Measurements from ENCODE around the gene FYN. TPM values are rescaled to one million over a fixed set of nuclear protein-coding genes. Genes with fewer than 3 reads are reported as not detected.

Gene FYN
- total RNA-seq, 1 experiment from 2014 or later = 249 TPM

DNA sequence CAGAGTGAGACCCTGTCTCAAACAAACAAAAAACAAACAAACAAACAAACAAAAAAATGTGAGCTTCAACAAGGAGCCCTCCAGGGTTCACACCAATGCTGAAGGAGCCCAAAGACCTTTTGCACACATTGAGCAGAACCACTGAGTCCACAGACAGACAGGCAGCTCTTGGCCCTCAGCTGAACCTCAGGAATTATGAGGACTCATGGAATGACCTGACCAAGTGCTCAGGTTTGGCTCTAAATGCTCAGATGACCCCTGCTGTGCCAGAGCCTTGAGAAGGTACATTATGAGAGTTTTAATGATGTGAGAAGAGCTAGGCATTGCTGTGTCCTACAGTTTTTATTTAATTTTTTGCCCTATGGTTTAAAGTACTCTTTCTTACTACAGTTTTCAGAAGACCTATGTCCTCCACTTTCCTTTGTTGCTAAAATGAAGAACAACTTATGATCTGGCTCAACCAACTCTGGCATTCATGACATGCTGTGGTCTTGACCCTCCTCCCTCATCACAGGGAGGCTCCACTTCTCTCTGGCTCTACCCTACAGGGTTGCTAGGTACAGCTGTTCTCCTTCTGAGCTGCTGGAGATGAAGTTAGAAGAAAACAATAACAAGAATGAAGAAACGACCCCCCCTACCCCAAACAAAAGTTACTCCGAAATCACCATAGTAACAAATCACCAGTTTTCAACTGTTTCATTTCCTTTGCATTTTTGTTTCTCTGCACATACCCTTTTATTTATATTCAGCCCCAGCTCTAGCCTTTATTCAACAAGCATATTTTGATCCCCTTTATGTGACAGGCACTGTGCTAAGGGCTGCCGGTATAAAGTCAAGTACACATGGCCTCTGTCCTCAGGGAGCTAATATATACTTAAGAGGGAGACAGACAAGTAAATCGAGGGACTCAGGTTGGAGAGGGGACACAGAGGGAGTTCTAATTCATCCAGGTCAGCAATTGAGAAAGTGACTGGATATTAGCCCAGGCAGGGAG lies 138.9 kb downstream of the FYN start:
- no peak overlapping the region for H2AFZ ChIP-seq (ENCODE audit: low read length)
- no peak overlapping the region for H3K9ac ChIP-seq (ENCODE audit: low read length)
- H3K4me1 ChIP-seq (ENCODE audit: low read length) = peaks cover 76% of the 10 kb centered on the region
- no peak overlapping the region for H3K4me3 ChIP-seq (ENCODE audit: low read length)
- no peaks in the 10 kb centered on the region for H3K9me2 ChIP-seq (replicated peaks; ENCODE audit: insufficient read depth, low read length)
- peak overlapping the region; percentile 87 for H3K27ac ChIP-seq (ENCODE audit: low read length)
- peaks cover 32% of the 10 kb centered on the region for H3K36me3 ChIP-seq (ENCODE audit: insufficient read depth, low read length)
- peaks cover 10% of the 10 kb centered on the region; the same call in 1 of the 2 replicates for H3K9me3 ChIP-seq (ENCODE audit: low read length)
- H3K4me2 ChIP-seq (ENCODE audit: low read depth, low read length, poor library complexity, severe bottlenecking) = peak overlapping the region; percentile 48
- no peaks in the 10 kb centered on the region for H4K20me1 ChIP-seq (ENCODE audit: insufficient read depth, low read depth, low read length)
- DNase-seq = no peak
- peaks cover 92% of the 10 kb centered on the region for H3K79me2 ChIP-seq (ENCODE audit: low read length)
- no peaks in the 10 kb centered on the region for H3K27me3 ChIP-seq (ENCODE audit: low read length)

DNA sequence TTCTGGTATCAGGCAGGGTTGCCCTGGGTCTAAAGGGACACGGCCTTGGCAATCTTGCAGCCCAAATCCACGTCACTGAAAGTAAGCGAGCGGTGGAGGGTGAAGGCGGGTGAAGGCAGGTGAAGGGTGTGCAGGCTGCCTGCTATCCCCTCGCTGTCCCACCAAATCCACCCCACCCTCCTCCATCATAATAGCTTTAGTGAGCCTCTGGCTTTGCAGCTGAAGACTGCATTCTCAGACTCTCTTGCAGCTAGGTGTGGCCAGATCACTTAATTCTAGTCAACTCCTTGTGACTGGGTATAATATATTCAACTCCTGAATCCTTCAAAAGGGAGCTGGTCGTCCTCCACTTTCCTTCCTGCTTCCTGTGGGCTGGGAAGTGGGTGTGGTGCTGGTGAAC lies 140.9 kb downstream of the FYN start:
- Histone ChIP-seq H3K27ac (ENCODE audit: low read length) (peak overlapping the region; percentile 80), H3K79me2 (ENCODE audit: low read length) (peaks cover 82% of the 10 kb centered on the region), H4K20me1 (ENCODE audit: insufficient read depth, low read depth, low read length) (no peaks in the 10 kb centered on the region), H3K36me3 (ENCODE audit: insufficient read depth, low read length) (peaks cover 32% of the 10 kb centered on the region), H3K9ac (ENCODE audit: low read length) (no peak overlapping the region), H3K4me1 (ENCODE audit: low read length) (peaks cover 72% of the 10 kb centered on the region), H2AFZ (ENCODE audit: low read length) (no peak overlapping the region), H3K9me2 (replicated peaks; ENCODE audit: insufficient read depth, low read length) (no peaks in the 10 kb centered on the region), H3K9me3 (ENCODE audit: low read length) (peaks cover 10% of the 10 kb centered on the region; the same call in 1 of the 2 replicates), H3K4me3 (ENCODE audit: low read length) (peak overlapping the region; percentile 2; the same call in 1 of the 2 replicates), H3K4me2 (ENCODE audit: low read depth, low read length, poor library complexity, severe bottlenecking) (peak overlapping the region; percentile 48), H3K27me3 (ENCODE audit: low read length) (no peaks in the 10 kb centered on the region)
- no peak for DNase-seq

DNA sequence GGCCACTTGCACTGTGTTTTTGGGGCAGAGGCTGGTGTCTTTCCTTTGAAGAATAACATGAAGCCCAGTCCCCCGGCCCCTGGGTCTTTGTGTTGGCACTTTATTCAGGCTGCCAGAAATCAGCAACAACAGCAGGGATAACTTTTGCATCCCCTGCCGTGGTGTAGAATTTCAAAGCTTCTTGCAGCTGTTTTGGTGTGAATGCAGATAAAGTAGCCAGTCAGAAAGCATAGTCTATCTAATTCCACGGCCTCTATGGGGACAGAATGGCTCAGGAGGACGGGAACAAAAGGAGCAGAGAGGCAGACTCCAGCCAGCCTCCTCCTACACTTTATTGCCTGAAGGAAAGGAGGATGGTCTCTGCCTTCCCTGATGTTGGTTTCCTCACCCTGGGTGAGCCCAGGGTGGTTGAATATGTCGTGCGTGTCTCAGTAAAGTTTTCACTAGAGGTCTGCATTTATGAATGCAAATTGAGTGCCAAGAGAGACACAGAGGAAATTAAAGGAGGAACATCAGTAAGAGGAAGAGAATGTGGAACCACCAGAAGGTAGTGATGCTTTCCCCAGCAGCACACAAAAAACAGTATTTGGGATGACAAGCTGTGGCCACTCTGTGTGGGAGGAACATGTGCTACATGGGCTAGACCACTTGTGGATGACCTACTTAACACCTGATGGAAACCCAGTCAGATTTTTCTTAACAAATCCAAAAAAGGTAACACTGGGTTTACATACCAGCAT lies 141.6 kb downstream of the FYN start:
- no peaks in the 10 kb centered on the region for H3K9me2 ChIP-seq (replicated peaks; ENCODE audit: insufficient read depth, low read length)
- H3K27me3 ChIP-seq (ENCODE audit: low read length) = no peaks in the 10 kb centered on the region
- no peaks in the 10 kb centered on the region for H4K20me1 ChIP-seq (ENCODE audit: insufficient read depth, low read depth, low read length)
- no peak overlapping the region for H2AFZ ChIP-seq (ENCODE audit: low read length)
- peaks cover 72% of the 10 kb centered on the region for H3K4me1 ChIP-seq (ENCODE audit: low read length)
- peaks cover 32% of the 10 kb centered on the region for H3K36me3 ChIP-seq (ENCODE audit: insufficient read depth, low read length)
- peak overlapping the region; percentile 31 for H3K9ac ChIP-seq (ENCODE audit: low read length)
- H3K79me2 ChIP-seq (ENCODE audit: low read length) = peaks cover 82% of the 10 kb centered on the region
- peak overlapping the region; percentile 2; the same call in 1 of the 2 replicates for H3K4me3 ChIP-seq (ENCODE audit: low read length)
- peaks cover 10% of the 10 kb centered on the region; the same call in 1 of the 2 replicates for H3K9me3 ChIP-seq (ENCODE audit: low read length)
- DNase-seq = peak; percentile 73
- peak overlapping the region; percentile 48 for H3K4me2 ChIP-seq (ENCODE audit: low read depth, low read length, poor library complexity, severe bottlenecking)
- peak overlapping the region; percentile 80 for H3K27ac ChIP-seq (ENCODE audit: low read length)

DNA sequence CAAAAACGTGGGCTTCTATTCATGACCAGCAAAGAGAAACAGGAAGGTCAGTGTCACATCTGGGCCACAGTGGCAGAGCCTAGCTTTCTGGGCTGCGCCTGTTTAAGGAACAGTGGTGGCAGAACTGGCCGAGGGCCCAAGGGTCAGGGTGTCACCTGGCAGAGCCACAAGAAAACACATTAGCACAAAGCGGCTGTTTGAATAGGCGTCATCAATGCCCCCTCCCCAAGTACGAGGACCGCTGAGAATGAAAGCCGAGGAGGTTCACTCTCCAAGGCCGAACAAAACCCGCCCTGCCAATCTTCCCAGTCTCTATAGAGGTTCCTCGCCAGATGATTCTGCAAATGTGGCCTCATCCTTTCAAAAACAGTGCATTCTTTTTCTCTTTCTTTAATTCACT lies 142.4 kb downstream of the FYN start:
- Histone ChIP-seq H3K4me2 (ENCODE audit: low read depth, low read length, poor library complexity, severe bottlenecking) (peak overlapping the region; percentile 48), H2AFZ (ENCODE audit: low read length) (no peak overlapping the region), H3K4me3 (ENCODE audit: low read length) (no peak overlapping the region), H3K9ac (ENCODE audit: low read length) (0 out of 2 replicates have a peak overlapping the region, but pooled peaks have one; percentile 31), H3K36me3 (ENCODE audit: insufficient read depth, low read length) (peaks cover 32% of the 10 kb centered on the region), H3K9me2 (replicated peaks; ENCODE audit: insufficient read depth, low read length) (no peaks in the 10 kb centered on the region), H4K20me1 (ENCODE audit: insufficient read depth, low read depth, low read length) (no peaks in the 10 kb centered on the region), H3K9me3 (ENCODE audit: low read length) (peaks cover 10% of the 10 kb centered on the region; the same call in 1 of the 2 replicates), H3K27me3 (ENCODE audit: low read length) (no peaks in the 10 kb centered on the region), H3K79me2 (ENCODE audit: low read length) (peaks cover 82% of the 10 kb centered on the region), H3K27ac (ENCODE audit: low read length) (peak overlapping the region; percentile 80), H3K4me1 (ENCODE audit: low read length) (peaks cover 72% of the 10 kb centered on the region)
- no peak for DNase-seq

DNA sequence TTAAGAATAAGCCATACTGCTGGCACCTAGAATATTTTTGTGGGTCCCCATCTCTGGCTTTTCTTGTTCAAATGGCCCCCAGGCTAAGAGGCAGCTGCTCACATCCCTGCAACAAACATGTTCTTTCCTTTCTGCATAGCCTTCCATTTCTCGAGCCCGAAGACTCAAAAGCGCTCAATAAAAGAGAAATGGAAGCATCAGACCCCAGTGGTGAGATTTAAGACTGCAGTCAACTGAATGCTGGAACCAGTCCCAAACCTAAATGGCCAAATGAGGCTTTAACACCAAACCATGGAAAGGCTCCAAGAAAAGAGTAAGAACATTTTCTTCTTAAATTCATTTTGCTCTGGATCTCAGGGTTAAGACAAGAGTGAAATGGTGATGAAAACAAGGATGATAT lies 145.4 kb downstream of the FYN start:
- H4K20me1 ChIP-seq (ENCODE audit: insufficient read depth, low read depth, low read length) = no peaks in the 10 kb centered on the region

DNA sequence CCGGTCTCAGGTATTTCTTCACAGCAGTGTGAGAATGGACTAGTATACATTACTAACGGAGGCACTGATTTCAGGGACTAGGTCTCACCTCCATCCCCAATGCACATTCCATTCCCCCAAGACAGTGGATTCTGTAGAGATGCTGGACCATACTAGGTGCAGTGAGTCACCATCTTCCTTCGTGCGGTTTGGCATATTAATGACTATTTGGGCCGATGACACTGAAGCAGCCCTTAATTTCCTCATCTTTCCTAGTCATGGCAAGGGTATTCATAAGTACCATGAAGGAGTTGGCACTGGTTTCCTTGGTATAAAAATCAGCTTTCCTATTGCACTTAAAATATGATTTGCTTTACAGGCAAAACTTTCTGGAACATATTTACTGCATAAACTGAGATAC lies 146.2 kb downstream of the FYN start:
- no peaks in the 10 kb centered on the region for H3K36me3 ChIP-seq (ENCODE audit: insufficient read depth, low read length)
- no peaks in the 10 kb centered on the region for H4K20me1 ChIP-seq (ENCODE audit: insufficient read depth, low read depth, low read length)
- peaks cover 91% of the 10 kb centered on the region for H3K4me1 ChIP-seq (ENCODE audit: low read length)
- peaks cover 75% of the 10 kb centered on the region for H3K79me2 ChIP-seq (ENCODE audit: low read length)
- H2AFZ ChIP-seq (ENCODE audit: low read length) = no peak overlapping the region
- H3K9ac ChIP-seq (ENCODE audit: low read length) = no peak overlapping the region
- no peak for DNase-seq
- H3K9me2 ChIP-seq (replicated peaks; ENCODE audit: insufficient read depth, low read length) = no peaks in the 10 kb centered on the region
- peak overlapping the region; percentile 96 for H3K27ac ChIP-seq (ENCODE audit: low read length)
- H3K4me2 ChIP-seq (ENCODE audit: low read depth, low read length, poor library complexity, severe bottlenecking) = peak overlapping the region; percentile 24
- H3K9me3 ChIP-seq (ENCODE audit: low read length) = no peaks in the 10 kb centered on the region
- no peaks in the 10 kb centered on the region for H3K27me3 ChIP-seq (ENCODE audit: low read length)
- H3K4me3 ChIP-seq (ENCODE audit: low read length) = no peak overlapping the region

More for the DNA sequence above, 145.4 kb downstream of the FYN start:
- peaks cover 88% of the 10 kb centered on the region for H3K4me1 ChIP-seq (ENCODE audit: low read length)
- H3K4me3 ChIP-seq (ENCODE audit: low read length) = no peak overlapping the region
- no peak overlapping the region for H2AFZ ChIP-seq (ENCODE audit: low read length)
- peaks cover 4% of the 10 kb centered on the region; the same call in 1 of the 2 replicates for H3K36me3 ChIP-seq (ENCODE audit: insufficient read depth, low read length)
- no peaks in the 10 kb centered on the region for H3K9me2 ChIP-seq (replicated peaks; ENCODE audit: insufficient read depth, low read length)
- H3K27me3 ChIP-seq (ENCODE audit: low read length) = no peaks in the 10 kb centered on the region
- H3K79me2 ChIP-seq (ENCODE audit: low read length) = peaks cover 71% of the 10 kb centered on the region
- H3K9ac ChIP-seq (ENCODE audit: low read length) = no peak overlapping the region
- DNase-seq = peak; percentile 81
- H3K9me3 ChIP-seq (ENCODE audit: low read length) = peaks cover 2% of the 10 kb centered on the region; the same call in 1 of the 2 replicates
- peak overlapping the region; percentile 96 for H3K27ac ChIP-seq (ENCODE audit: low read length)
- H3K4me2 ChIP-seq (ENCODE audit: low read depth, low read length, poor library complexity, severe bottlenecking) = peak overlapping the region; percentile 24

DNA sequence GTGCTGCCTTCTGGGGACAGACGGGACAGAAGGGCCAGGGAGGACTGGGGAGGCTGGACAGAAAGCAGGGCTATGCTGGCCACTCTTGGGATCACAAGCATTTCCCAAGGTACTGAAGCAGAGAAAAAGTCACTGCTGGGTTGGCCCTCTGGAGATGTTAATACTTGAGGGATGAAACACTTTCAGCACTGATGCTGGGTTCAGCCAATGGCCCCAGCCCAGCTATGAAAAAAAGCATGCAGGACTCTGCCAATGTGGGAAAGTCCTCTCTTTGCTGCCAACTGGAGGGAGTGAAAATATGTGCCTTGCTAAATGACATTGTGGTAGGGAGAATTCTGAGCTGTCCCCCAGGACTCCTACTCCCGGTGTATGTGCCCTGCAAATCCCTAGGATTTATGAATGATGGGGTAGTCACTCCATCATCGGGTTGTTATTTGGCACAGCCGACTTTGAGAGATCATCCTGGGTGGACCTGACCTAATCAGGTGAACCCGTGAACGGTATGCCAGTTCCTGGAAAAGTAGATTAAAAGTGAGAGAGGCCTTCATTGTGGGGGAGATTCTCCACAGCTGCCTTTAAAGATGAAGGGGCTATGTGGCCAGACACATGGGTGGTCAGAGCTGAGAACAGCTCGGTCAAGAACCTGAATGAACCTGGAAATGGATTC lies 147.7 kb downstream of the FYN start:
- H3K4me3 ChIP-seq (ENCODE audit: low read length) = peak overlapping the region; percentile 54; the same call in 1 of the 2 replicates
- DNase-seq = no peak
- peak overlapping the region; percentile 77 for H3K4me2 ChIP-seq (ENCODE audit: low read depth, low read length, poor library complexity, severe bottlenecking)
- no peak overlapping the region for H2AFZ ChIP-seq (ENCODE audit: low read length)
- H3K9ac ChIP-seq (ENCODE audit: low read length) = peak overlapping the region; percentile 59
- no peaks in the 10 kb centered on the region for H3K9me2 ChIP-seq (replicated peaks; ENCODE audit: insufficient read depth, low read length)
- H3K27me3 ChIP-seq (ENCODE audit: low read length) = no peaks in the 10 kb centered on the region
- no peaks in the 10 kb centered on the region for H4K20me1 ChIP-seq (ENCODE audit: insufficient read depth, low read depth, low read length)
- H3K27ac ChIP-seq (ENCODE audit: low read length) = peak overlapping the region; percentile 96
- no peaks in the 10 kb centered on the region for H3K36me3 ChIP-seq (ENCODE audit: insufficient read depth, low read length)
- H3K9me3 ChIP-seq (ENCODE audit: low read length) = no peaks in the 10 kb centered on the region
- peaks cover 78% of the 10 kb centered on the region for H3K79me2 ChIP-seq (ENCODE audit: low read length)
- H3K4me1 ChIP-seq (ENCODE audit: low read length) = peaks cover 81% of the 10 kb centered on the region

All from Karpas-422 (cell line).